HG02763 (cell line): ENCODE results near the gene GSTA2.
"Not testable (repeated sequence)": the region's sequence is repeated elsewhere in the genome, so short reads cannot be mapped to it uniquely, and the experiment has no call there.

Experiments used
- ATAC-seq: cut with Tn5 transposase; IDR thresholded peaks from one replicate; pipeline ENCODE4 v1.9.1; 2021; ENCODE audit warnings: mild to moderate bottlenecking, moderate library complexity; ENCODE audit not compliant: unreplicated experiment

Gene GSTA2

DNA sequence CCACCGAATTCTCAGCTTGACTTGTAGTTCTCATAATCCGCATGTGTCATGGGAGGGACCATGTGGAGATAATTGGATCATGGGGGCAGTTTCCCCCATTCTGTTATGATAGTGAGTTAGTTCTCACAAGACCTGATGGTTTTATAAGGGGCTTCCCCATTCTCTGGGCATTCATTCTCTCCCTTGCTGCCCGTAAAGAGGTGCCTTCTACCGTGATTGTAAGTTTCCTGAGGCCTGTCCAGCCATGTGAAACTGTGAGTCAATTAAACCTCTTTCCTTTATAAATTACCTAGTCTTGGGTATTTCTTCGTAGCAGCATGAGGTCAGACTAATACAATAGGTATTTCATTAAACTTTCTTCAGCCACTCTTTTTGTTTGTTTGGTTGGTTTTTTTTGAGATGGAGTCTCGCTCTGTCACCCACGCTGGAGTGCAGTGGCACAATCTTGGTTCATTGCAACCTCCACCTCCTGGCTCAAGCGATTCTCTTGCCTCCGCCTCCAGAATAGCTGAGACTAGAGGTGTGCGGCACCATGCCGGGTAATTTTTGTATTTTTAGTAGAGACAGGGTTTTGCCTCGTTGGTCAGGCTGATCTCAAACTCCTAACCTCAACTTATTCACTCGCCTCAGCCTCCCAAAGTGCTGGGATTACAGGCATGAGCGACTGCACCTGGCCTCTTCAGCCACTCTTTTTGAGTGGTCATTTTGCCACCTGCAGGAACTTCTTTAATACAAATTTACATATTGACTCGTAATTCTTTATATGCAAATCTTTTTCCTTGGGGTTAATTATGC lies 36.3 kb downstream of the GSTA2 start:
- no peak for ATAC-seq

DNA sequence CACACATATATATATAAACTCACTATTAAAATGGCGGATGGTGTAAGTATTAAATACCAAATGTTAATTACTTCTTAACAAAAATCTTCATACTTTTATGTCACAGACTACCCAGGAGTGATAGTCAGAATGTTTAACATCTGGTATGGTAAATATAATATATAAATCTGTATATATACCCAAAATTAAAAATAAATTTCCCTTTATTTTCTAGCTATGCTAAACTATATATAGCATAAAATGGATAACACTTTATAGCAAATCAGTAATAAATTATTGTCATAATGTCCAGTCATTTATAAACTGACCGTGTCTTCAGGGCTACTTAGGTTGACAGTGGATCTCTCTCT lies 37.1 kb downstream of the GSTA2 start:
- ATAC-seq: no peak

DNA sequence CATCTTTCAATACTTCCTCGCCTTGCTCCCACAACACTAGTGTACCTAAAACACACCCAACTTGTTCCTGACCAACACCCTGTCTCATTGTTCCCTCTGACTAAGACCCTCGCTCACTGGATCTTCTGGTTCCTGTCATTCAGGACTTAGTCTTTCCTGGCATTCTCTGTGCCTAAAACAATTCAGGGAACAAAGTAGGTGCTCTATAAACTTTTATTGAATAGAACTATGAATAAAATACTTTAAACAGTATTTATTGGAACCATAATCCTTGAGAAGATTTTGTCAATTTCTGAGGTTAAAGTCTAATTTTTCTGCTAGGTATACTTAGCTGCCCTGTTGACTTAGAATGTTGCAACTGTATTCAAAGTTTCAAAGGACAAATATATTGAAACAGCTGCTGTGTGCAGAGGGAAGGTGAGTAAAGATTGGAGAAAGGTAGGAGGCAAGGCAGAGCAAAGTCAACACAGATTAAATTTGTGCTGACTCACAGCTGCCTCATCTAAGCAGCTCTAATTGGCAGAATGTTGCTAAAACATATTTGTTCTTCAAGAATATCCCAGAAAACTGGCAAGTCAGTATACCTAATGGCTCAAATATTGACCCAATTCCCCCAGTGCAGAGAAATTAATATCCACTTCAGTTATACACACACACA lies 37.6 kb downstream of the GSTA2 start:
- no peak for ATAC-seq

DNA sequence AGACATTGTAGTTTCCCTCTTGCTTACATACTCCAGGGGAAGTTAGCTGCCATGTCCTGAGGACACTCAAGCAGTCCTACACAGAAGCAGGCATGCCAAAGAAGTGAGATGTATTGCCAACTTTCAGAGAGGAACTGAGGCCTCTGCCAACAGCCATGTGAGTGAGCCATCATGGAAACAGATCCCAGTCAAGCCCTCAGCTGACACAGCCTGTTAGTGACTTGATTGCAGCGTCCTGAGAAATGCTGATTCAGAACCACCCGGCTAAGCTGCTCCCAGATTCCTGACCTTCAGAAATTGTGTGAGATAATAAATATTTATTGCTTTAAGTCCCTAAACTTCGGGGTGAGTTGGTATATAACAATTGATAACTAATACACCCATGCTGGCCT lies 38.1 kb downstream of the GSTA2 start:
- ATAC-seq: no peak

DNA sequence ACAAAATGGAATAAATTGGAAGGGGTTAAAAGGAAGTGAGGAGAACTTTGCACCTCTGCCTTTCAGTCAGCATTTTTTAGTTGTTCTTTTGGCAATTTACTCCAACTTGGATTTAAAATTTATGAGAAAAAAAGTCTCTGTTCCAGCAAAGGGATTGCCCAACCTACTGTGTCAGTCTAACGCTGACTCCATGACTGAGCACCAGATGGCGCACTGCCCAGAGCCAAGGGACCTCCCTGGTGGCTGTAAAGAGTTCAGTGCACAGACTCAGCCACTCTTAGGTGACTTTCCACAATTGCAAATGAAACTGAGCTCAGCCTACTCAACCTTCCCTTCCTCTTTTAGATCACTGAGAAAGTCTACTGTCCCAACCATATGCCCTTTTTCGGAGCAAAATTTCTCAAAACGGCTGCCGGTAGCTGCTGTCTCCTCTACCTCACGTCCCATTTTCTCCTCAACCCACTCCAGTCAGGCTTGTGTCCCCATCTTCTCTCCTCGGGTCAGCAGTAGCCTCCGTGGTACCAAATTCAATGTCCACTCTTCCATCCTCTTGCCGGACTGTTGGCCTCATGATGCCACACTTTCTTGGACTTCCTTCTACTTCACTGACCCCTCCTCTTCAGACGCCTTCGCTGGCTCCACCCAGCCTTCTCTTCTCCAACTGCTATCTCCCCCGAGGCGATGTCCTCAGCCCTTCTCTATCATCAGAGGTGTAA lies 38.7 kb downstream of the GSTA2 start:
- ATAC-seq: peak; percentile 96

DNA sequence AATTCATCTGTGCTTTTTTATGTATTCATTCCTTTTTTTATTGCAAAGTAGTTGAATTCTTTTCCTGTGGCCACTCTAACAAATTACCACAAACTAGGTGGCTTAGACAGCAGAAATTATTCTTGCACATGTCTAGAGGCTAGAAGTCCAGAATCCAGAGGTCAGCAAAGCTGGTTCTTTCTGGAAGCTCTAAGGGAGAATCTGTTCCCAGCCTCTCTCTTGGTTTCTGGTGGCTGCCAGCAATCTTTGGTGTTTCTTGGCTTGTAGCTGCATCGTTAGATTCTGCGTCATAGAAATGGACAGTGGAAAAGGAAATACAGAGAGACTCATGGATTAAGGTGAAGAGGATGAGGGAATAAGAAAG lies 39.3 kb downstream of the GSTA2 start:
- ATAC-seq: no peak

DNA sequence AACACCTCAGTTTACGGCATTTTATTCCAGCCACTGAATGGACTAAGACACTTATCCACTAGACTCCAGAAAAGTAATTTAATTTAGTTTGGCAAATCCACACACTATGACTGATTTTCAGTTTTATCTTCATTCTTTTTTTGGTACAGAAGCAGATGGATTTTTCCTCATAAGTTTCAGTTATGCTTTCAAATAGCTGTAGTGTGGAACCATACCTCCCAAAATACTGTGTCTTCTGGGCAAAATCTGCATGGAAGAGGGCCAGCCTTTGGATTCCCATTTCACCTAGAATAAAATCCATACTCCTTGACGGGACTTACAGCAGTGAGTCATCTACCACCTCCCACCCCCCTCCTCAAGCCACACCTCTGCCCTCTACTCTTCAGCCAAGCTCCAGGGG lies 43.0 kb downstream of the GSTA2 start:
- ATAC-seq: no peak

DNA sequence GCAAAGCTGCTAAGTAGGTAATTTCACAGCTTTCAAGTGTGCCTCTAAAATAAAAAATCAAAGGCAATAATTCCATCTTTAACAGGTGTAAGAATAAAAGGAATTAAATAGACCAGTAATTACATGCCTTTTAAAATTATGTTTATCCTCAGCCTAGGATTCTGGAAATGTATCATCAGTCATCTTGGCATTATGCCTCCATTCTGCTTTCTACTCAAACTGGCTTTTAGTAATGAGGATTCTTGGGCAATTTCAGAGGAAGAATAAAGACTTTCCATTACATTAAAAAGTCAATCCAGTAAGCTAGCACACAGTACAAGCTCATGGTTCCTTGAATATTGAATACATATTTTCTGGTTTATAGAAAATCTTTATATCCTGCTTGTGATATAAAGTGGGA lies 44.7 kb downstream of the GSTA2 start:
- ATAC-seq: no peak

DNA sequence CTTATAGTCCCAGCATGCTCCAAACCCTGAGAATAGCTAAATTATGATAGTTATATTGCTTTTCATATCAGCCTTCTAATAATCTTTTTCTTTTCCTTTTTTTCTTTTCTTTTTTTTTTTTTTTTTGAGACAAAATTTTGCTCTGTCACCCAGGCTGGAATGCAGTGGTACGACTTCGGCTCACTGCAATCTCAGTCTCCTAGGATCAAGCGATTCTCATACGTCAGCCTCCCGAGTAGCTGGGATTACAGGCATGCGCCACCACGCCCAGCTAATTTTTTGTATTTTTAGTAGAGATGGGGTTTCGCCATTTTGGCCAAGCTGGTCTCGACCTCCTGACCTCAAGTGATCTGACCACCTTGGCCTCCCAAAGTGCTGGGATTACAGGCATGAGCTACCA lies 48.5 kb downstream of the GSTA2 start:
- ATAC-seq: not testable (repeated sequence)

DNA sequence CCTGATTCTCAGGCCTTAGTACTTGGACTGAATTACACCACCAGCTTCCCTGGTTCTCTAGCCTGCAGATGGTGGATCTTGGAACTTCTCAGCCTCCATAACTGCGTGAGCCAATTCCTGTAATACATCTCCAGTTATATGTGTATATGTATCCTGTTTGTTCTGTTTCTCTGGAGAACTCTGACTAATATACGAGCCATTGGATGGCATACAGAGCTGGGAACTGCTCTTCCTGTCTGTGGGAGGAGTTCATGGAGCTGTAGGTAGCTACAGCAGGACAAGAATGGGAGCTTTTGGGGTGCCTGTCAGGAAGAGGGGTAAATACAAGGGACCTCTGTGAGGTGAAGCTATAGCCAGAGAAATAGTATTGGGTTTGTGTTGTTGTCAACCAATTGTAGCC lies 51.1 kb downstream of the GSTA2 start:
- no peak for ATAC-seq

DNA sequence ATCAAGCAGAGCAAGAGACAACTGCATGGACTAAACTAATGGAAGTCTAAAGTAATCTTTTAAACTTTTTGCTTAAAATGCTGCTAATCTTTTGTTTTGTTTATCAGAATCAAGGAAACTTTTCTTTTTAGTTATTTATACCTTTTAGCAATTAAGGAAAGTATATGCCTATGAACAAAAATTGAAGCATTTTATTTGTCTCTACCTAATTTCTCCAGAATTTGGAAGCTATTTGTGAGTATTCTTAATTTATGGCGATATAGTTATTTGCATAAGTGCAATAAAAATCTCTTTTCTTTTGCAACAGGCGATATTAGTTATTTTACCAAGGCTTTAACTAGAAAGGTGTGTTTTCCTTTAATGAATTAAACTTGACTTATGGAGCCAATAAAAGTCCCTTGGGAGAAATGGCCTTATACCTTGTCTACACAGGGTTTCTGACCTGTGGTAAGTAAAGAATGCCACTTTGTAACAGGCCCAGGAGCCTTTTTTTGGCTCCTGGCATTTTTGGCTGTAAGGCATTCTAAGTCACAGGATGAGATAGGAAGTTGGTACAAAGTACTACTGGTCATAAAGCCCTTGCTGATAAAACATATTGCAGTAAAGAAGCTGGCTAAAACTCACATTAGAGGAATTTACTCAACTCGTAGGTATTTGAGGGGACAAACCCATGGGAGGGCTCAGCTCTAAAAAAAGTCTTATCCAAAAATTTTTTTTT lies 55.2 kb downstream of the GSTA2 start:
- ATAC-seq: no peak

DNA sequence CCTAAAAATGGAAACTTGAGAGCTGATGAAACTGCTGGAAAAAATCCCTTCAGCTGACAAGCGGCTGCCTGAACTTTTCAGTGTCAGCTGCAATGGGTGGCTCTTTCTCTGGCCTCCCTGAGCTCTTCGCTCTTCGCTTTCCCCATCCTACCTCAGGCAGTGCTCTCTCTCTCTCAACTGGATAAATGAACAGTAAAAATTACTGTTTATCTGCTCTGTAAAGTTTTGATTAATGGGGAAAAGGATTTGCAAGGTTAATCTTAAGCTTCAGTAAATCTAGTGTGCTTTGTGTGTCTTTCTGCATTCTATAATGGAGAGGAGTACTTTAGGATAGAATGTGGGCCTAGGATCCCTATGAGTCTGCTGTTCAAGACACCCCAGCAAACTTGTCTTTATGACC lies 57.3 kb downstream of the GSTA2 start:
- no peak for ATAC-seq

DNA sequence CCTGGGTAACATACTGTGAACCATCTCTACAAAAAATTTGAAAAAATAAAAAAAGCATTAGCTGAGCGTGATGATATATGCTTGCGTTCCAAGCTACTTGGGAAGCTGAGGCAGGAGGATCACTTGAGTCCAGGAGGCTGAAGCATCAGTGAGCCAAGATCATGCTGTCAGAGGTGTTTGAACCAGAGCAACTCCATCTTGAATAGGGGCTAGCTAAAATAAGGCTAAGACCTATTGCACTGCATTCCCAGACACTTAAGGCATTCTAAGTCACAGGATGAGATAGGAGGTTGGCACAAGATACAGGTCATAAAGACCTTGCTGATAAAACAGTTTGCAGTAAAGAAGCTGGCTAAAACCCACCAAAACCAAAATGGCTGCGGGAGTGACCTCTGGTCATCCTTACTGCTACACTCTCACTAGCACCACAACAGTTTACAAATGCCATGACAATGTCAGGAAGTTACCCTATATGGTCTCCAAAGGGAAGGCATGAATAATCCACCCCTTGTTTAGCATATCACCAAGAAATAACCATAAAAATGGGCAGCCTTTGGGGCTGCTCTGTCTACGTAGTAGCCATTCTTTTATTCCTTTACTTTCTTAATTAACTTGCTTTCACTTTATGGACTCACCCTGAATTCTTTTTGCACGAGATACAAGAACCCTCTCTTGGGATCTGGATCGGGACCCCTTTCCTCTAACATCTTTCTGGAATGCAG lies 58.3 kb downstream of the GSTA2 start:
- ATAC-seq: not testable (repeated sequence)

DNA sequence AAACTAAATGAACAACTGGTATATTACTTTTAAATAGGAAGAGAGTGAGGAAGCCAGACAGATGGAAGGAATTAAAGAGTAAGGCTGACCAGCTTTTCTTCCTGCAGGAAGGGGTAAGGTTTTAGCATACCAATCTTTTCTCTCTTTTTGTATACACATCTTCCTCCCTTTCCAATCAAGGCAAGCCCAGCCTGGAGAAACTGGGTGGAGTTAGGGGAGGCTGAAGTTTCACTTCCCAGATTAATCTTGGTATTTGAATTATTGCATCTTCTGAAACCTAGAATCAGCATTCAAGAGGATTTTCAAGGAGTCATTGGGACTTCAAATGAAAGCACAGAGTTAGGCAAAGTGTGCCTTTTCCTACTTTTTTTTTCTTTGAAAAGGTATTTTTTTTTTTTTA lies 59.2 kb downstream of the GSTA2 start:
- ATAC-seq: no peak
